GM19463 (cell line): ENCODE data around the gene LARGE1.

Experiments
- ATAC-seq: cut with Tn5 transposase; IDR thresholded peaks from one replicate; pipeline ENCODE4 v1.9.1; 2021; ENCODE audit warnings: mild to moderate bottlenecking, moderate library complexity; ENCODE audit not compliant: unreplicated experiment

LARGE1 gene

GRCh38 chr22:33785283-33785968, 134.8 kb downstream of the LARGE1 start:
- ATAC-seq: no peak

- ATAC-seq: no peak
These were observed 138.9 kb downstream of the LARGE1 start for GRCh38 chr22:33781411-33781810.

GRCh38 chr22:33780531-33781136, 139.6 kb downstream of the LARGE1 start:
- no peak for ATAC-seq

- ATAC-seq: no peak
These were observed 141.0 kb downstream of the LARGE1 start for GRCh38 chr22:33779243-33779642.

- no peak for ATAC-seq
These were observed 143.8 kb downstream of the LARGE1 start for GRCh38 chr22:33776491-33776890.

DNA sequence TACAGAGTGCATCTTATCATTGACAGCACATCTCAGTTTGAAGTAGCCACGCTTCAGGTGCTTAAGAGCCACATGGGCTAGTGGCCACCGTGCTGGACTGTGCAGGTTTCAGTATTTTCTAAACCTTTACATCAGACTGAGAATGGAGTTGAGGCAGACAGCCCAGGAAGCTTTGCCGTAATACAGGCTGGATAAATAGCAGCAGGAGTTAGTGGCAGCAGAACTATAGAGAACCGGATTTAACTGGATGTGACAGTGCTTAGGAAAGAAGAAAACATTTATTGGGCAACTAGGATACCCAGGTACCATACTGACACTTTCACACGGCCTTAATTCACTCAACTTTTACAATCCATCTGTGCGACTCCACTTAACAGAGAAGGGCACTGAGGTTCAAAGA, 145.5 kb downstream of the LARGE1 start:
- no peak for ATAC-seq

DNA sequence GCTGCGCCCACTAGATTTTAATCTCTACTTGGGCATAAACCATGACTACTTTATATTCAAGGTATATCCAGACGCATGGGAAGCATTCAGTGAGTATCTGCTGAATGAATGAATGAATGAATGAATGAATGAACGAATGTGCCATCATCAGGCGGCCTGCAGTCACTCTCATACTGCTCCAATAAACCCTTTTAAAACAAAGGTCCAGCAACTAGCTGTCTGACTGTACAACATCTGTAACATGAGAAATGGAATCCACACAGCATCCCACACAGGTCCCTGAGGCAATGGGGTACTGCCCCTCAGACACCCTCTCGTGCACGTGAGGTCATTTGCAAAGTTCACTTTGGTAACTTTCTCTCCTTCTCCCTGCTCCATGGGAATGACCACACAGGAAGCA, 147.5 kb downstream of the LARGE1 start:
- no peak for ATAC-seq

- ATAC-seq: no peak
These were observed 149.1 kb downstream of the LARGE1 start for GRCh38 chr22:33771136-33771535.

DNA sequence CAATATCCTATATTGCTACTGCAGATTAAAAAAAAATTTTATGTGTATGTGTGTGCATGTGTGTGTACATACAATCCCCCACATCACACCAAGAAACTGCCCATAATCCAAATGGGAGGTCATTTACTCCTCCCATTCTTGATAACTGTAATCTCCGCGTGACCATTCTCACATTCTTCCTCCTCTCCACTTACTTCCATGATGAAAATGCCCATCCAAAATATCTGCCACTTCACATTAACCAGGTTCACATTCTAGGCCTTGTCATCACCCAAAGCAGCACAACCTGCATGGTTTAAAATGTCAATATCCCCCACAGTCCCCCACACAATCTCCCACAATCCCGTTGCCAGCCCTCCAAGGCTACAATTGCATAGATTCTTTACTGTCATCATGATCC, 149.6 kb downstream of the LARGE1 start:
- ATAC-seq: no peak

DNA sequence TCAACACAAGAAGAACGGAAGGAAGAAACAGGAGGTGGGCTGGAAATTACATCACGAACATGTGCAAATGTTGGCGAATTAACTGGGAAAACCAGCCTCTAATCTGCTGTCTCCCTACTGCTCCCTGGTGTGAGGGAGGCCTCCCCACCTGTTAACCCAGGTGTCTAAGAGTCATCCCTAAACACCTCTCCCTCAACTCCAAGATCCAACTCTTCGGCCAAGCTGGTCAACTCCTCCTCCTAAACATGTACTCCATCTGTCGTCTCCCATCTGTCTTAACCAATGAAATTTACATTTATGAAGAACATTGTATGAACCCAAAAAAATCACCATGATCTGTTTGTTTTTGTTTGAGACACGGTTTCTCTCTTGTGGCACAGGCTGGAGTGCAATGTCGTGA, 154.2 kb downstream of the LARGE1 start:
- ATAC-seq: no peak

- no peak for ATAC-seq
These were observed 161.3 kb downstream of the LARGE1 start for GRCh38 chr22:33758961-33759360.

GRCh38 chr22:33757802-33758483, 162.3 kb downstream of the LARGE1 start:
- ATAC-seq: no peak

DNA sequence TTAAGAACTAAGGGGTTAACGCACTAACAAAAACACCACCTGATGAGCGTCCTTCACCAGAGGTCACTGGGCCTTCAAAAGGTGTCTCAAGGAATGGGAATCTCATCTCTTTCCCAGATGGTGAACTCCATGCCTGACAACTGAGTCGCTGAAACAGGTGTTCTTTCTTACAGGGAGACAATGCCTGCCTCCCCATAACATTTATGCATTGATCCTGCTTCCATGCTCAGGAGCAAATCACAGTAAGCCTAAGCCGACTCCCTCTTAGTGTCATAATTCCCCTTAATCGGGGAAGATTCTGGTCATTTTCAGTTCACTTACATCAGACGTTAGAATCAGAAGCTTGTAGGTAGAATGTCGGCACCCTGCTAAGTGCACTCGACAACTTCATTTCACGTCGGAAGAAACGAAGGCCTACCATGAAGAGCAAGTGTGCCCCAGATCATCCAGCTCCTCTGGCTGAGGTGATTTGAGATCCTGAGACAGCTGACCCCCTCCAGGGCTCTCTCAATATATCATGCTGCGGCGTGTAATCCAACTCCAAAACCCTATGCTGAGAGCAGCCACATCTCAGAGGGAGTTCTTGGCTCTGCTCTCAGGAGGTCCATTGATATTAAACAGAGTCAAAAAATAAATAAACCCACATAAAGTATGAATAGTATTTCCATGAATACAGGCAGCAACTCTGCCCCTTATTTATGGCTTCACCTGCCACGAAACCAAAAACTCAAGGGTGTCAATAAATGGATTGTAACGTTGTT, 163.1 kb downstream of the LARGE1 start:
- no peak for ATAC-seq

DNA sequence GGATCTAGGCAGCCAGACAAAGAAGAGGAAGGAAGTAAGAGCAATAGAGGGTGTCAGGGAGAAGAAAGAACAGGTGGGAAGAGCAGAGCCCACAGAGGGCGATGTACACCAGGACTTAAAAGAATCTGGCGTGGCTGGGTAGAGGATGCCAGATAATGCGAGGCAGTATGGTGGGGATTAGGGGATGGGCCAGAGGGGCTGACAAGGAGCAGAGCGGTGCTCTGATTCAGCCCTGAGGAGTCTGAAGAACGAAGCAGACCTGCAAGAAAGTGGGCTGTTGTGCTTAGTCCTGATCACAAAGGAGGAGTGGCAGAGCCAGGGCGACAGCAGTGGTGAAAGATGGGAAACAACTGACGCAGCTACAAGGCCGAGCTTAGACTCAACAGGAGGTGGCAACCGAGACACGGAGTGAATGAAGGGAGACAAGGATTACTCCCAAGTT, 163.7 kb downstream of the LARGE1 start:
- no peak for ATAC-seq

GRCh38 chr22:33748714-33749113, 171.6 kb downstream of the LARGE1 start:
- ATAC-seq: no peak

GRCh38 chr22:33747576-33748180, 172.6 kb downstream of the LARGE1 start:
- ATAC-seq: no peak

- no peak for ATAC-seq
These were observed 173.2 kb downstream of the LARGE1 start for GRCh38 chr22:33747029-33747428.

- ATAC-seq: no peak
These were observed 173.8 kb downstream of the LARGE1 start for GRCh38 chr22:33746501-33746928.

DNA sequence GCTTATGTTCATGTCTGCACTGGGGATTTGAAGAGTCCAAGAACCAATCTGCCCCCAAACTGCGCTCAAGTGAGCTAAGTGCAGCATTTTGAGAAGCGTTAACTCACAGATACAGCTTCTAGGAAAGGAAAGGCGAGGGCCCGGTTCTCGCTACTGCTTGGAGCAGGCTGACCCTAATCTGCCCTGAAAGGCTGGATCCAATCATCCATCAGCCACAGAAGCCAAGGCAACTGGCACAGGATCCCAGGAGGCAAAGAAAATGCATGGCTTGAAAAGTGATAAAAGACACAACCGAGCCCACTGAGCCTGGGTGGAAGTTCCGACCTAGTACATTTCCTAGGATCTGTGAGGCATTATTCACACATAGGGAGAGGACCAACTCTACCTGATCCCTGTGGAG, 174.8 kb downstream of the LARGE1 start:
- no peak for ATAC-seq

- ATAC-seq: no peak
These were observed 176.5 kb downstream of the LARGE1 start for GRCh38 chr22:33743756-33744155.

- ATAC-seq: no peak
These were observed 179.3 kb downstream of the LARGE1 start for GRCh38 chr22:33741025-33741424.
